RWPE2 (cell line): ENCODE data around the gene KAT6B.
"Not testable (repeated sequence)": the region's sequence is repeated elsewhere in the genome, so short reads cannot be mapped to it uniquely, and the experiment has no call there.

Experiments
- ATAC-seq: fragments of 200-7000 bp; cut with Tn5 transposase; 3 replicates; pipeline ENCODE4 v1.9.1; 2021; ENCODE audit warnings: low read depth
- DNase-seq: peaks from one replicate; pipeline ENCODE4 v3.0.0-alpha.2; 2020; ENCODE audit warnings: low spot score
- H3K27ac ChIP-seq: fragments of 450-650 bp; 2 replicates; pipeline ENCODE4 v1.5.1; 2017; ENCODE audit warnings: mild to moderate bottlenecking; ENCODE audit not compliant: poor library complexity, severe bottlenecking
- H3K27me3 ChIP-seq: fragments of 250-450 bp; sonication (Bioruptor Pico); 2 replicates; pipeline ENCODE4 v1.5.1; 2021; ENCODE audit warnings: mild to moderate bottlenecking, moderate library complexity; ENCODE audit not compliant: insufficient read depth, poor library complexity, severe bottlenecking
- H3K36me3 ChIP-seq: fragments of 250-450 bp; sonication (Bioruptor Pico); 2 replicates; pipeline ENCODE4 v1.5.1; 2020; ENCODE audit warnings: low read depth, mild to moderate bottlenecking, moderate library complexity
- H3K4me1 ChIP-seq: fragments of 250-450 bp; sonication (Bioruptor Pico); 2 replicates; pipeline ENCODE4 v1.5.1; 2021; ENCODE audit warnings: mild to moderate bottlenecking, moderate library complexity; ENCODE audit not compliant: insufficient read depth, poor library complexity, severe bottlenecking
- H3K4me3 ChIP-seq: fragments of 250-450 bp; sonication (Bioruptor Pico); 2 replicates; pipeline ENCODE4 v1.5.1; 2021; ENCODE audit warnings: mild to moderate bottlenecking, moderate library complexity; ENCODE audit not compliant: severe bottlenecking
- H3K9me3 ChIP-seq: fragments of 250-450 bp; sonication (Bioruptor Pico); 2 replicates; pipeline ENCODE4 v1.5.1; 2021; ENCODE audit warnings: mild to moderate bottlenecking, moderate library complexity; ENCODE audit not compliant: severe bottlenecking
- CTCF ChIP-seq: fragments of 450-650 bp; IDR thresholded peaks from one replicate; pipeline ENCODE4 v1.5.1; 2017; ENCODE audit warnings: mild to moderate bottlenecking, moderate library complexity; ENCODE audit not compliant: poor library complexity, severe bottlenecking

The KAT6B gene

GRCh38 chr10:74891053-74891452 is 64.7 kb downstream of the KAT6B start:
- no peak for TF ChIP-seq CTCF
- H3K27me3 ChIP-seq, result no peaks in the 10 kb centered on the region
- no peaks in the 10 kb centered on the region for H3K9me3 ChIP-seq
- ATAC-seq (no peak), DNase-seq (no peak)
- no peak overlapping the region for H3K27ac ChIP-seq
- no peaks in the 10 kb centered on the region for H3K4me1 ChIP-seq
- H3K36me3 ChIP-seq, result no peaks in the 10 kb centered on the region
- H3K4me3 ChIP-seq, result no peak overlapping the region

- ATAC-seq (no peak), DNase-seq (no peak)
- Histone ChIP-seq H3K27ac (no peak overlapping the region), H3K36me3 (no peaks in the 10 kb centered on the region), H3K27me3 (no peaks in the 10 kb centered on the region), H3K4me3 (no peak overlapping the region), H3K9me3 (no peaks in the 10 kb centered on the region), H3K4me1 (no peaks in the 10 kb centered on the region)
- TF ChIP-seq CTCF, result no peak
Measured at GRCh38 chr10:74892839-74893238, 66.4 kb downstream of the KAT6B start.

GRCh38 chr10:74893329-74893728 is 66.9 kb downstream of the KAT6B start:
- H3K9me3 ChIP-seq, H3K27ac ChIP-seq, ATAC-seq, DNase-seq, H3K4me1 ChIP-seq, H3K36me3 ChIP-seq, H3K4me3 ChIP-seq, H3K27me3 ChIP-seq: not testable (repeated sequence)

GRCh38 chr10:74896788-74897527 is 70.6 kb downstream of the KAT6B start:
- DNase-seq (no peak), ATAC-seq (no peak)
- Histone ChIP-seq H3K36me3 (no peaks in the 10 kb centered on the region), H3K4me1 (no peaks in the 10 kb centered on the region), H3K27me3 (no peaks in the 10 kb centered on the region), H3K9me3 (no peaks in the 10 kb centered on the region), H3K27ac (no peak overlapping the region), H3K4me3 (no peak overlapping the region)
- TF ChIP-seq CTCF, result no peak

- Histone ChIP-seq H3K4me1 (no peaks in the 10 kb centered on the region), H3K4me3 (no peak overlapping the region), H3K27me3 (no peaks in the 10 kb centered on the region), H3K9me3 (no peaks in the 10 kb centered on the region), H3K27ac (no peak overlapping the region), H3K36me3 (no peaks in the 10 kb centered on the region)
- DNase-seq (no peak), ATAC-seq (peak; percentile 41; the same call in 1 of the 3 replicates)
- TF ChIP-seq CTCF, result no peak
Measured at GRCh38 chr10:74898201-74898976, 72.0 kb downstream of the KAT6B start.
